CD4-positive, alpha-beta memory T cell (primary cell): ENCODE measurements around the gene NEURL3. TPM values are rescaled to one million over a fixed set of nuclear protein-coding genes. Genes with fewer than 3 reads are reported as not detected.

Experiments
- CTCF ChIA-PET: fragments of 350-600 bp; sonication (Branson Sonifier 250); formaldehyde crosslinking; loops from one replicate; lab custom pipeline; 2021; ENCODE audit warnings: inconsistent platforms; ENCODE audit not compliant: partially characterized antibody; lab: Charles Lee
- POLR2A ChIA-PET: fragments of 350-600 bp; sonication (Branson Sonifier 250); formaldehyde crosslinking; loops from one replicate; lab custom pipeline; 2021; ENCODE audit not compliant: partially characterized antibody; lab: Charles Lee
- DNase-seq, 5 donors: peaks; one replicate each; pipeline versions ENCODE4 v3.0.0 to v3.0.0-alpha.2; 2020 to 2022; ENCODE audit warnings: mixed read lengths in 1 of 5
- H3K27ac ChIP-seq: one replicate; pipeline ENCODE4 v1.7.0; 2013; ENCODE audit warnings: low read depth, low read length
- H3K27me3 ChIP-seq: 2 replicates; pipeline ENCODE4 v1.7.0; 2013; ENCODE audit warnings: mild to moderate bottlenecking, low read length, moderate library complexity; ENCODE audit not compliant: insufficient read depth
- H3K36me3 ChIP-seq: 2 replicates; pipeline ENCODE4 v1.7.0; 2013; ENCODE audit warnings: mild to moderate bottlenecking, low read length, moderate library complexity; ENCODE audit not compliant: insufficient read depth
- H3K4me1 ChIP-seq: 2 replicates; pipeline ENCODE4 v1.7.0; 2013; ENCODE audit warnings: mild to moderate bottlenecking, low read length, moderate library complexity; ENCODE audit not compliant: insufficient read depth
- H3K4me3 ChIP-seq, 2 donors: one replicate each; pipeline ENCODE4 v1.7.0; 2013; ENCODE audit warnings: low read length in 2 of 2, mild to moderate bottlenecking in 1 of 2
- H3K9me3 ChIP-seq, 2 donors: one replicate each; pipeline ENCODE4 v1.7.0; 2013; ENCODE audit warnings: low read length in 2 of 2, control low read depth in 1 of 2; ENCODE audit not compliant: control insufficient read depth in 1 of 2
- H3K27ac Mint-ChIP-seq, 7 donors: one replicate each; pipeline ENCODE4 v1.8.0; 2020 to 2021; ENCODE audit warnings: mixed read lengths in 7 of 7, mild to moderate bottlenecking in 6 of 7, inconsistent platforms in 3 of 7, moderate library complexity in 3 of 7
- H3K27me3 Mint-ChIP-seq, 2 donors: one replicate each; pipeline ENCODE4 v1.8.0; 2020 to 2021; ENCODE audit warnings: mixed read lengths in 2 of 2
- H3K36me3 Mint-ChIP-seq, 2 donors: one replicate each; pipeline ENCODE4 v1.8.0; 2020 to 2021; ENCODE audit warnings: mixed read lengths in 2 of 2, inconsistent platforms in 1 of 2, mild to moderate bottlenecking in 1 of 2
- H3K4me1 Mint-ChIP-seq, 4 donors: one replicate each; pipeline ENCODE4 v1.8.0; 2020 to 2021; ENCODE audit warnings: mixed read lengths in 4 of 4, mild to moderate bottlenecking in 1 of 4
- H3K4me3 Mint-ChIP-seq, 8 donors: one replicate each; pipeline ENCODE4 v1.8.0; 2020 to 2021; ENCODE audit warnings: mixed read lengths in 8 of 8, mild to moderate bottlenecking in 7 of 8, moderate library complexity in 6 of 8, inconsistent platforms in 3 of 8
- H3K9me3 Mint-ChIP-seq, 8 donors: one replicate each; pipeline ENCODE4 v1.8.0; 2020 to 2021; ENCODE audit warnings: mixed read lengths in 8 of 8, mild to moderate bottlenecking in 5 of 8, inconsistent platforms in 3 of 8, moderate library complexity in 1 of 8
- intact Hi-C: fragments of 100-400 bp; cut with micrococcal nuclease; formaldehyde crosslinking; loops from one replicate; pipeline ENCODE4 v1.15.1; 2023
- polyA plus RNA-seq, 2 donors: library from polyadenylated mRNA; unstranded; fragments of 300-500 nt; fragmentation: Illumina TruSeq; gene quantifications; one replicate each; pipeline ENCODE4 v1.2.3, GENCODE V29; 2021
- total RNA-seq, 2 experiments: library from RNA; stranded (reverse); gene quantifications; one replicate each; pipeline ENCODE4 v1.2.3, GENCODE V29; 2021

Gene NEURL3
- total and polyA plus RNA-seq, 4 experiments from 2014 or later = 0.22 TPM; not detected in 3

GRCh38 chr2:96471772-96472171 is 33.4 kb downstream of the NEURL3 start:
- intact Hi-C loops = no loop called here
- POLR2A ChIA-PET = no interaction called here
- Histone ChIP-seq H3K36me3 (no peaks in the 10 kb centered on the region), H3K4me3 (no peak overlapping the region), H3K27me3 (no peaks in the 10 kb centered on the region), H3K9me3 (no peaks in the 10 kb centered on the region), H3K27ac (no peak overlapping the region), H3K4me1 (peaks cover 3% of the 10 kb centered on the region)
- H3K27ac Mint-ChIP-seq = peak overlapping the region in 2 of 7 donors; percentile 12 to 57
- peaks cover 5 to 7% of the 10 kb centered on the region in 2 donors for H3K27me3 Mint-ChIP-seq
- CTCF ChIA-PET = interaction anchor here (1.1 kb wide), 1 partner anchor 24 kb away, joined by 3 read pairs; no protein-coding TSS in a partner anchor
- H3K36me3 Mint-ChIP-seq = no peaks in the 10 kb centered on the region
- H3K4me1 Mint-ChIP-seq = peaks cover 0 to 4% (median 1%) of the 10 kb centered on the region in 4 donors
- DNase-seq = no peak
- no peak overlapping the region for H3K4me3 Mint-ChIP-seq
- no peaks in the 10 kb centered on the region for H3K9me3 Mint-ChIP-seq

GRCh38 chr2:96470636-96471035 is 34.5 kb downstream of the NEURL3 start:
- Mint-ChIP-seq H3K27ac (no peak overlapping the region), H3K4me1 (peaks cover 0 to 4% (median 1%) of the 10 kb centered on the region in 4 donors), H3K4me3 (peak overlapping the region in 3 of 8 donors; percentile 18 to 51 (median 42)), H3K27me3 (peaks cover 5 to 7% of the 10 kb centered on the region in 2 donors), H3K9me3 (no peaks in the 10 kb centered on the region), H3K36me3 (no peaks in the 10 kb centered on the region)
- H3K4me1 ChIP-seq = peaks cover 3% of the 10 kb centered on the region
- no peak overlapping the region for H3K4me3 ChIP-seq
- DNase-seq = peak in 4 of 5 donors; percentile 9 to 32 (median 18)
- no peaks in the 10 kb centered on the region for H3K36me3 ChIP-seq
- H3K9me3 ChIP-seq = no peaks in the 10 kb centered on the region
- POLR2A ChIA-PET = no interaction called here
- H3K27ac ChIP-seq = no peak overlapping the region
- H3K27me3 ChIP-seq = no peaks in the 10 kb centered on the region
- intact Hi-C loops = loop anchor here (1.0 kb wide), 2 partner anchors 38 to 84 kb away; no protein-coding TSS in a partner anchor
- CTCF ChIA-PET = interaction anchor here (1.6 kb wide), 1 partner anchor 63 kb away, joined by 5 read pairs; no protein-coding TSS in a partner anchor

- H3K9me3 Mint-ChIP-seq = no peaks in the 10 kb centered on the region
- POLR2A ChIA-PET = no interaction called here
These were observed 35.0 kb downstream of the NEURL3 start for GRCh38 chr2:96470109-96470508.

GRCh38 chr2:96468904-96469303 is 36.3 kb downstream of the NEURL3 start:
- H3K27me3 Mint-ChIP-seq = peaks cover 5 to 7% of the 10 kb centered on the region in 2 donors
- H3K9me3 Mint-ChIP-seq = no peaks in the 10 kb centered on the region
- POLR2A ChIA-PET = no interaction called here
- no peak overlapping the region for H3K27ac Mint-ChIP-seq
- peaks cover 0 to 4% (median 1%) of the 10 kb centered on the region in 4 donors for H3K4me1 Mint-ChIP-seq
- no peaks in the 10 kb centered on the region for H3K27me3 ChIP-seq
- peaks cover 3% of the 10 kb centered on the region for H3K4me1 ChIP-seq
- H3K27ac ChIP-seq = no peak overlapping the region
- CTCF ChIA-PET = interaction anchor here (1.0 to 1.5 kb wide), 2 partner anchors 39 to 62 kb away, joined by 3 read pairs; no protein-coding TSS in a partner anchor
- H3K36me3 Mint-ChIP-seq = no peaks in the 10 kb centered on the region
- no peaks in the 10 kb centered on the region for H3K36me3 ChIP-seq
- H3K9me3 ChIP-seq = no peaks in the 10 kb centered on the region
- no peak overlapping the region for H3K4me3 Mint-ChIP-seq
- no peak for DNase-seq
- intact Hi-C loops = no loop called here
- no peak overlapping the region for H3K4me3 ChIP-seq

More at GRCh38 chr2:96470109-96470508, 35.0 kb downstream of the NEURL3 start:
- Mint-ChIP-seq H3K4me1 (peaks cover 0 to 4% (median 1%) of the 10 kb centered on the region in 4 donors), H3K4me3 (no peak overlapping the region), H3K27ac (no peak overlapping the region), H3K36me3 (no peaks in the 10 kb centered on the region), H3K27me3 (peaks cover 5 to 7% of the 10 kb centered on the region in 2 donors)
- Histone ChIP-seq H3K27ac (no peak overlapping the region), H3K4me1 (peaks cover 3% of the 10 kb centered on the region), H3K4me3 (no peak overlapping the region), H3K27me3 (no peaks in the 10 kb centered on the region), H3K36me3 (no peaks in the 10 kb centered on the region), H3K9me3 (no peaks in the 10 kb centered on the region)
- DNase-seq = no peak
- CTCF ChIA-PET = interaction anchor here (1.5 to 1.6 kb wide), 2 partner anchors 38 to 62 kb away, joined by 3 to 5 read pairs; no protein-coding TSS in a partner anchor
- intact Hi-C loops = loop anchor here (1.0 kb wide), 2 partner anchors 38 to 84 kb away; no protein-coding TSS in a partner anchor

GRCh38 chr2:96464651-96465050 is 40.5 kb downstream of the NEURL3 start:
- Mint-ChIP-seq H3K4me1 (no peaks in the 10 kb centered on the region), H3K27ac (peak overlapping the region in 1 of 7 donors; percentile 7), H3K4me3 (no peak overlapping the region), H3K27me3 (no peaks in the 10 kb centered on the region), H3K36me3 (no peaks in the 10 kb centered on the region), H3K9me3 (peaks cover 0 to 4% (median under 1%) of the 10 kb centered on the region in 8 donors)
- Histone ChIP-seq H3K27ac (no peak overlapping the region), H3K4me1 (no peaks in the 10 kb centered on the region), H3K9me3 (no peaks in the 10 kb centered on the region), H3K4me3 (no peak overlapping the region), H3K36me3 (no peaks in the 10 kb centered on the region), H3K27me3 (no peaks in the 10 kb centered on the region)
- intact Hi-C loops = no loop called here
- CTCF ChIA-PET = interaction anchor here (0.9 kb wide), 1 partner anchor 57 kb away, joined by 3 read pairs; no protein-coding TSS in a partner anchor
- no peak for DNase-seq
- POLR2A ChIA-PET = no interaction called here

- Mint-ChIP-seq H3K4me3 (no peak overlapping the region), H3K36me3 (no peaks in the 10 kb centered on the region), H3K27ac (peak overlapping the region in 1 of 7 donors; percentile 50), H3K27me3 (no peaks in the 10 kb centered on the region), H3K4me1 (no peaks in the 10 kb centered on the region), H3K9me3 (peaks cover 0 to 7% (median 2%) of the 10 kb centered on the region in 8 donors)
- POLR2A ChIA-PET = no interaction called here
- DNase-seq = no peak
- CTCF ChIA-PET = interaction anchor here (0.9 kb wide), 1 partner anchor 56 kb away, joined by 3 read pairs; no protein-coding TSS in a partner anchor
- intact Hi-C loops = no loop called here
- H3K9me3 ChIP-seq = no peaks in the 10 kb centered on the region
- H3K36me3 ChIP-seq = no peaks in the 10 kb centered on the region
- H3K4me3 ChIP-seq = no peak overlapping the region
- H3K4me1 ChIP-seq = no peaks in the 10 kb centered on the region
- no peak overlapping the region for H3K27ac ChIP-seq
- H3K27me3 ChIP-seq = no peaks in the 10 kb centered on the region
These were observed 41.1 kb downstream of the NEURL3 start for GRCh38 chr2:96464061-96464460.

- CTCF ChIA-PET = no interaction called here
- no peaks in the 10 kb centered on the region for H3K4me1 ChIP-seq
- Mint-ChIP-seq H3K4me1 (no peaks in the 10 kb centered on the region), H3K27me3 (no peaks in the 10 kb centered on the region), H3K4me3 (no peak overlapping the region), H3K36me3 (no peaks in the 10 kb centered on the region), H3K9me3 (peaks cover 0 to 7% (median 2%) of the 10 kb centered on the region in 8 donors), H3K27ac (no peak overlapping the region)
- DNase-seq = no peak
- H3K36me3 ChIP-seq = no peaks in the 10 kb centered on the region
- no peaks in the 10 kb centered on the region for H3K9me3 ChIP-seq
- H3K4me3 ChIP-seq = no peak overlapping the region
- intact Hi-C loops = no loop called here
- POLR2A ChIA-PET = no interaction called here
- no peak overlapping the region for H3K27ac ChIP-seq
- H3K27me3 ChIP-seq = no peaks in the 10 kb centered on the region
These were observed 42.0 kb downstream of the NEURL3 start for GRCh38 chr2:96463119-96463518.
